Activated CD8-positive, alpha-beta memory T cell treated with anti-CD3 and anti-CD28 coated beads, Interleukin-2, amount 50 U/mL, for 24 hours (primary cell): Measurements from ENCODE around the gene KIAA0408.

Experiments used
- DNase-seq: peaks from one replicate; pipeline ENCODE4 v3.0.0-alpha.2; 2020; ENCODE audit errors: extremely low read depth

The KIAA0408 gene

GRCh38 chr6:127459231-127459641 lies at the start of gene KIAA0408:
Gene KIAA0408 (minus strand): TSS chr6:127459389. CDS start chr6:127453981, 5,408 bp downstream.
- no peak for DNase-seq

DNA sequence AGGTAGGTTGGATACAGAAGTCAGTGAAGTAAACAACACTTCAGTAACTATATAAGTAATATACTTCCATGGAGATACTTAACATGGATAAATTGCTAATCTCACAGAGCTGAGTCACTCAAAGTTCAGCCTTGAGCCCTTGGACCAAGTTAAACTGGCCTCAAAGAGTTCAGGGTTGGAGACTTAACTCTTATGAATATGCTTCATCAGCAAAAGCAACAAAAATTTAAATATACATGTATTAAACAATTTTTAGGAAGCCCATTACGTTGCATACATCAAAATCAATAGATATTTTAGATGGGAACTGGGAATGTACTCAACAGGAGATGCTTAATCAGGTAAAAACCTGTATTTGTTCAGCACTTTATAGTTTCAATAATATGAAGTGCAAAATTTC lies 47.7 kb upstream of the KIAA0408 start:
- no peak for DNase-seq

GRCh38 chr6:127503022-127503421 lies 43.8 kb upstream of the KIAA0408 start:
- no peak for DNase-seq

DNA sequence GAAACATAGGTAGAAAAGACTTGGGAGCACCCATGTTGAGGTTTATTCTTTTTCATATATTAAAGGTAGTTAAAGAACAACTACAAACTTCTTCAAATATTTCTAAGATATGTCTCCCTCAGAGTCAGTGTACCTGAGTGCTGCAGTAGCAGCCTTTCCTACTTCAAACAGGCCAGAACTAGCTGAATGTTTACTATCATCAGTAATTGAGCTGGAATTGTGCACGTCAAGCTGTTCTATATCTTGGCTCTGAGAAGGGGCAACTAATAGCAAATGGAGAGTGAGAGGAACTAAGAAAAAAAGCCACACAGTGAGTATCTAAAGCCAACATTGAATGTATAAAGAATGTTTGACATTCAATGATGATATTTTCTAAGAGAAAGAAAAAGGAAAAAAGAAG lies 38.2 kb upstream of the KIAA0408 start:
- DNase-seq = no peak

DNA sequence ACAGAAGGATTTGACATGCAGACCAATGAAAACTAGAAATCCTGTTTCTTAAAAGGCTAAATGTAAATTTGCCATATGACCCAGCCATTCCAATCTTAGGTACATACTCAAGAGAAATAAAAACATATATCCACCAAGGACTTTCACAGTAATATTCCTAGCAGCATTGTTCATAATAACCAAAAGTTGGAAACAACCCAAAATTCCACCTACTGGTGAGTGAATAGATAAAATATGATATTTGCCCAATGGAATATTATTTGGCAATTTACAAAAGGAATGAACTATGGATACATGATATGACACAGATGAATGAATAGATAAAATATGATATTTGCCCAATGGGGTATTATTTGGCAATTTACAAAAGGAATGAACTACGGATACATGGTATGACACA lies 37.3 kb upstream of the KIAA0408 start:
- no peak for DNase-seq

- no peak for DNase-seq
Measured at GRCh38 chr6:127494240-127494767, 35.1 kb upstream of the KIAA0408 start.

DNA sequence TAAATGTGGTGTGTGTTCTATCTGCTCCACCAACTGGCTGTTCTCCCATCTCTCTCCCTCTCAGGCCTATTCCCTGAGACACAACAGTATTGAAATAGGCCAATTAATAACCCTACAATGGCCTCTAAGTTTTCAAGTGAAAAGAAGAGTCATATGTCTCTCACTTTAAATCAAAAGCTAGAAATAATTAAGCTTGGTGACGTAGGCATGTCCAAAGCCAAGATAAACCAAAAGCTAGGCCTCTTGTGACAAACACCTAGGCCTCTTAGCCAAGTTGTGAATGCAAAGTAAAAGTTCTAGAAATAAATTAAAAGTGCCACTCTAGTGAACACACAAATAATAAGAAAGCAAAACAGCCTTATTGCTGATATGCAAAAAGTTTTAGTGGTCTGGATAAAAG lies 30.1 kb upstream of the KIAA0408 start:
- DNase-seq = no peak

GRCh38 chr6:127486934-127487333 lies 27.7 kb upstream of the KIAA0408 start:
- no peak for DNase-seq

GRCh38 chr6:127484212-127484863 lies 25.1 kb upstream of the KIAA0408 start:
- DNase-seq = no peak

- DNase-seq = no peak
Measured at GRCh38 chr6:127483399-127484055, 24.3 kb upstream of the KIAA0408 start.

GRCh38 chr6:127482325-127482724 lies 23.1 kb upstream of the KIAA0408 start:
- DNase-seq = no peak

GRCh38 chr6:127481628-127482027 lies 22.4 kb upstream of the KIAA0408 start:
- no peak for DNase-seq

- no peak for DNase-seq
Measured at GRCh38 chr6:127481111-127481510, 21.9 kb upstream of the KIAA0408 start.

GRCh38 chr6:127477658-127478057 lies 18.5 kb upstream of the KIAA0408 start:
- DNase-seq = no peak

GRCh38 chr6:127475823-127476176 lies 16.6 kb upstream of the KIAA0408 start:
- no peak for DNase-seq

GRCh38 chr6:127475135-127475822 lies 16.1 kb upstream of the KIAA0408 start:
- DNase-seq = no peak

GRCh38 chr6:127471379-127472255 lies 12.4 kb upstream of the KIAA0408 start:
- no peak for DNase-seq

- no peak for DNase-seq
Measured at GRCh38 chr6:127468936-127469335, 9.7 kb upstream of the KIAA0408 start.

DNA sequence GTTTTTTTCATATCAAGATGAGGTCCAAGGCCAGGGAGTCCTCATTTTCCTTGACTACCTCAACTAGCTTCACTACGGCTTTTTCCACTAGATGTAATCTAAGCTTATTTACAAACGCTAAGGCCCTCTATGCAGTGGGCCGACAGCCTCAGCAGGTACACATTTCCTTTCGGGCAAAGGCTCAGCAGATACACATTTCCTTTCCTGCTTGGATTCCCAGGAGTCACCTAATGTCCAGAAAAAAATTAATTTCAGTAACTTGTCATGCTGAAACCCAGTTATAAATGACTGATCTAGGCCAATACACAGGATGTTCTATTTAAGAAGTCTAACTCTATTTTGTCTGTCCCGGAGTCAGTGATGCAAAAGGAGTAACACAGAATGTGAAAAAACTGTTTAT lies 7.2 kb upstream of the KIAA0408 start:
- no peak for DNase-seq

DNA sequence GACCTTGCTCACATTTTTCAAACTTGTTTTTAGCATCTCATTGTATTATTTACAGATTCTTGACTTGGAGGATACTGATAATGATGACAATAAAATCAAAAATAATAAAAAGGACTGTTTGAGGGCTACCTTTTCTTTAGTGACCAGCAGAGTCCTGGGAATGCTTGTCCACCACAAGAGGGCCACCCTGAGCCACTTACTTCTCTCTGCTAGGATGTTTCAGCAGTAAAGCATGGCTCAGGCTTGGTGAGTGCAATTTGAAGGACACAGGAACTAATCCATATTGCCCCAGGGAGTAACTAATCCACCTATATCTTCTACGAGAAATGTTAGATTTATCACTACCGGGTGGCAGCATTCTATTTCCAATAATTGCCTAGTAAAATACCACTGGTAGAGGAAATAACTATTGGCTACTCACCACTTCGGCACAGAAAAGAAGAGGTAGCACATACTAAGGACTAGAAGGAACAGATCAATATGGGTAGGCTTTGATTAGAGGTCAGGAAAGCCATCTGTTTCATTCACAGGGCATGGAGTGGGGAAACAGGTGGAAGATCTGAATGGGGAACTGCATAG lies 5.8 kb upstream of the KIAA0408 start:
- peak; percentile 13 for DNase-seq

GRCh38 chr6:127464161-127464880 lies 5.1 kb upstream of the KIAA0408 start:
- no peak for DNase-seq
